H1 (cell line): Measurements from ENCODE around the gene ADGB.

Experiments
- ATF3 ChIP-seq: IDR thresholded peaks from 2 replicates; pipeline ENCODE4 v1.6.1; 2011; ENCODE audit warnings: low read depth, mild to moderate bottlenecking, low read length; ENCODE audit not compliant: insufficient read depth
- CTCF ChIP-seq, 3 experiments: IDR thresholded peaks; 1 replicate in 2 of 3; 2 replicates in 1 of 3; pipeline versions ENCODE4 v1.5.1 to v1.6.1; 2011; ENCODE audit warnings: low read length in 3 of 3, mild to moderate bottlenecking in 3 of 3, inconsistent platforms in 2 of 3, low read depth in 1 of 3, moderate library complexity in 1 of 3; ENCODE audit not compliant: insufficient read depth in 1 of 3; ENCODE audit errors: control extremely low read depth in 1 of 3
- EP300 ChIP-seq, 2 experiments: IDR thresholded peaks; 1 replicate in 1 of 2; 2 replicates in 1 of 2; pipeline ENCODE4 v1.6.1; 2011 to 2012; ENCODE audit warnings: low read depth in 2 of 2, low read length in 2 of 2, mild to moderate bottlenecking in 2 of 2, borderline replicate concordance in 1 of 2, inconsistent platforms in 1 of 2, moderate library complexity in 1 of 2
- EZH2 ChIP-seq: fragments of 200-600 bp; sonication (generic); IDR thresholded peaks from 2 replicates; pipeline ENCODE4 v1.7.1; 2012; ENCODE audit warnings: low read depth, mild to moderate bottlenecking, moderate library complexity, low read length, inconsistent platforms; ENCODE audit not compliant: severe bottlenecking
- MAFK ChIP-seq: IDR thresholded peaks from 2 replicates; pipeline ENCODE4 v1.6.1; 2012; ENCODE audit warnings: low read depth, mild to moderate bottlenecking, improper control_type of control experiment, low read length
- POLR2AphosphoS5 ChIP-seq: IDR thresholded peaks from 2 replicates; pipeline ENCODE4 v1.6.1; 2011; ENCODE audit warnings: low read depth, low read length
- RFX5 ChIP-seq: IDR thresholded peaks from 2 replicates; pipeline ENCODE4 v1.6.1; 2011; ENCODE audit warnings: low read depth, low read length, improper control_type of control experiment, borderline replicate concordance
- SIX5 ChIP-seq: IDR thresholded peaks from 2 replicates; pipeline ENCODE4 v1.6.1; 2011; ENCODE audit warnings: mild to moderate bottlenecking, low read depth, low read length
- SRF ChIP-seq: IDR thresholded peaks from 2 replicates; pipeline ENCODE4 v1.6.1; 2011; ENCODE audit warnings: mild to moderate bottlenecking, low read depth, low read length, moderate library complexity
- TAF1 ChIP-seq: IDR thresholded peaks from 2 replicates; pipeline ENCODE4 v1.6.1; 2011; ENCODE audit warnings: mild to moderate bottlenecking, low read depth, low read length
- TCF12 ChIP-seq: IDR thresholded peaks from 2 replicates; pipeline ENCODE4 v1.6.1; 2011; ENCODE audit warnings: low read depth, mild to moderate bottlenecking, low read length
- USF2 ChIP-seq: IDR thresholded peaks from 2 replicates; pipeline ENCODE4 v1.6.1; 2011; ENCODE audit warnings: low read length, improper control_type of control experiment
- ZNF274 ChIP-seq: IDR thresholded peaks from 2 replicates; pipeline ENCODE4 v1.7.0; 2012; ENCODE audit warnings: low read length, borderline replicate concordance; ENCODE audit errors: extremely low read depth

GRCh38 chr6:146859795-146860495 is 261.2 kb downstream of the ADGB start:
- TF ChIP-seq SIX5 (no peak), TCF12 (no peak), CTCF (IDR thresholded peaks at IDR 0.05; ENCODE audit: control extremely low read depth in 1 of 3, insufficient read depth in 1 of 3, low read depth in 1 of 3, low read length in 3 of 3) (no peak), EZH2 (no peak), ZNF274 (no peak), POLR2AphosphoS5 (no peak), MAFK (no peak), TAF1 (no peak), ATF3 (no peak), EP300 (IDR thresholded peaks at IDR 0.05; ENCODE audit: borderline replicate concordance in 1 of 2, low read depth in 2 of 2, low read length in 2 of 2) (no peak), RFX5 (no peak), USF2 (no peak), SRF (no peak)
